Aorta (tissue), 5 donors: ENCODE results near the gene CLEC16A. TPM values are rescaled to one million over a fixed set of nuclear protein-coding genes. Genes with fewer than 3 reads are reported as not detected.

Source experiments
- ATAC-seq: fragments of 200-7000 bp; cut with Tn5 transposase; one replicate; pipeline ENCODE4 v1.9.1; 2022; ENCODE audit warnings: moderate library complexity; ENCODE audit not compliant: low FRiP score
- DNase-seq, 2 donors: peaks; one replicate each; pipeline ENCODE4 v3.0.0-alpha.2; 2020
- H3K27ac ChIP-seq, 2 donors: one replicate each; pipeline ENCODE4 v1.5.1; 2013; ENCODE audit warnings: low read length in 2 of 2, mild to moderate bottlenecking in 2 of 2, moderate library complexity in 2 of 2, control low read depth in 1 of 2, inconsistent platforms in 1 of 2, low read depth in 1 of 2
- H3K27me3 ChIP-seq, 2 donors: one replicate each; pipeline ENCODE4 v1.6.1; 2013; ENCODE audit warnings: control low read depth in 1 of 2, low read length in 1 of 2, mild to moderate bottlenecking in 1 of 2, moderate library complexity in 1 of 2; ENCODE audit not compliant: insufficient read depth in 2 of 2, control insufficient read depth in 1 of 2
- H3K36me3 ChIP-seq, 2 donors: one replicate each; pipeline ENCODE4 v1.6.1; 2013; ENCODE audit warnings: control low read depth in 1 of 2, low read length in 1 of 2, mild to moderate bottlenecking in 1 of 2; ENCODE audit not compliant: insufficient read depth in 2 of 2, control insufficient read depth in 1 of 2
- H3K4me1 ChIP-seq, 2 donors: one replicate each; pipeline ENCODE4 v1.6.1; 2013; ENCODE audit warnings: low read length in 2 of 2, control low read depth in 1 of 2, mild to moderate bottlenecking in 1 of 2, moderate library complexity in 1 of 2; ENCODE audit not compliant: insufficient read depth in 2 of 2, control insufficient read depth in 1 of 2
- H3K4me3 ChIP-seq, 2 donors: one replicate each; pipeline ENCODE4 v1.5.1; 2013; ENCODE audit warnings: low read length in 2 of 2, control low read depth in 1 of 2, mild to moderate bottlenecking in 1 of 2
- H3K9me3 ChIP-seq: one replicate; pipeline ENCODE4 v1.6.1; 2013; ENCODE audit warnings: mild to moderate bottlenecking, low read length; ENCODE audit not compliant: control insufficient read depth
- WGBS, 2 donors: extraction: QIAGEN DNeasy Blood & Tissue Kit; methylation state at CpG; one replicate each; pipeline ENCODE4 v1.1.7; 2013; 5-methylcytosine and 5-hydroxymethylcytosine counted together
- intact Hi-C, 2 donors: fragments of 100-400 bp; cut with DNase I; formaldehyde crosslinking; loops; one replicate each; pipeline versions ENCODE4 v1.14.2 to v1.15.0; 2022
- polyA plus RNA-seq, 2 donors: library from polyadenylated mRNA; stranded (reverse); fragments of 200-250 nt; gene quantifications; one replicate each; pipeline ENCODE4 v1.2.3, GENCODE V29; 2013
- total RNA-seq, 2 donors: library from RNA; stranded (reverse); fragmentation: NEBNext Ultra II Directional; extraction: Animal tissue kit (Norgen Biotek cat#: 25700); gene quantifications; one replicate each; pipeline ENCODE4 v1.2.1, GENCODE V29; 2021
- donor health status: healthy with polysubstance abuse.
- donor health status: Bipolar disorder and iron deficiency.
- donor health status: DM: no; HTN: no; CAD: no.
- donor health status: DM: no; HTN: no; CAD: no.
- donor health status: DM: yes; HTN: yes; CAD: no.

CLEC16A gene
- total and polyA plus RNA-seq, 4 donors, result 5.9 to 28.8 (median 19.0) TPM

DNA sequence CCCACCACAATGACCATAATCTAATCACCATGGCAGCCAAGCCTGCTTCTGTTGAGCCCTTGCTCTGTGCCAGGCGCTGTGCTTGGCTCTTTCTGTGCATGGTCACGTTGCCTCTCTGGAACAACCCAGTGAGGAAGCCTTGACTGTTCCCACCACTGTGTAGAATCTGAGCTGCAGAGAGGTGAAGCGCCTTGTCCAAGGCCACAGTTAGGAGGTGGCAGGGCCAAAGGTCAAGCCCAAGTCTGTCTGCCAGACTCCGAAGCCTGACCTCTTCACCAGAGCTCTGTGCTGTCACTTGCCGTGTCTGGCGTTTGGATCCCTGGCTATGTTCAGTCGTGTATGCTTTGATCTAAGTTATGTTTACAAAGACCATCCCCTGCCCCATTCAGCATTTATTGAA lies 10.5 kb downstream of the CLEC16A start:
- H3K4me3 ChIP-seq, result no peak overlapping the region
- no peaks in the 10 kb centered on the region for H3K36me3 ChIP-seq
- no peak overlapping the region for H3K27ac ChIP-seq
- no peaks in the 10 kb centered on the region for H3K4me1 ChIP-seq
- H3K27me3 ChIP-seq, result no peaks in the 10 kb centered on the region
- DNase-seq, result no peak
- 86 to 89% methylated on average over 7 of the region's 7 CpGs for WGBS, 2 donors
- intact Hi-C loops, result no loop called here
- H3K9me3 ChIP-seq, result no peaks in the 10 kb centered on the region
- no peak for ATAC-seq

GRCh38 chr16:10957771-10958482 lies 13.6 kb downstream of the CLEC16A start:
- H3K9me3 ChIP-seq, result no peaks in the 10 kb centered on the region
- intact Hi-C loops, result no loop called here
- no peak overlapping the region for H3K27ac ChIP-seq
- no peak overlapping the region for H3K4me3 ChIP-seq
- no peaks in the 10 kb centered on the region for H3K36me3 ChIP-seq
- ATAC-seq (no peak), DNase-seq (no peak)
- WGBS, 2 donors, result 82 to 84% methylated on average over 6 of the region's 6 CpGs
- no peaks in the 10 kb centered on the region for H3K4me1 ChIP-seq
- H3K27me3 ChIP-seq, result no peaks in the 10 kb centered on the region

- Histone ChIP-seq H3K36me3 (no peaks in the 10 kb centered on the region), H3K4me3 (no peak overlapping the region), H3K4me1 (no peaks in the 10 kb centered on the region), H3K27me3 (no peaks in the 10 kb centered on the region), H3K9me3 (no peaks in the 10 kb centered on the region), H3K27ac (no peak overlapping the region)
- ATAC-seq, result no peak
- DNase-seq, result no peak
- intact Hi-C loops, result no loop called here
- WGBS, 2 donors, result 91 to 92% methylated on average over 5 of the region's 5 CpGs
Measured at GRCh38 chr16:10959161-10959560, 14.8 kb downstream of the CLEC16A start.

DNA sequence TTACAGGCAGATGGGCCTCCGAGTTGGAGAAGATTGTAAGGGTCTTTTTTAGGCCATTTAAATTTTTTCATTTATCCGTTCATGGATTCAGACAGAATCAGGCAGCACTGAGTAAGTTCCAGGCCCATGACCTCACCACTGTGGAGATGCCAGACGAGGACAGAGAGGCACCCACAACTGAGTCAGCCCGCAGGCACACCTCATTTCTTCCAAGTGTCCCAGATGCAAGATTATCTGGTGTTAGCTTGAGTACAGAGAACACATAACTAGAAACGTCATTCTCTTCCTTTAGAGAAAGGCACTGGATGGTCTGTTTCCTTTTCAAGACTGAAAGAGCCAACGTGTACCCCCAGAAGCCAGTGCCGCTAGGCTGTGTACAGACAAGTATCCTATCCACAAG lies 16.9 kb downstream of the CLEC16A start:
- H3K4me3 ChIP-seq, result no peak overlapping the region

DNA sequence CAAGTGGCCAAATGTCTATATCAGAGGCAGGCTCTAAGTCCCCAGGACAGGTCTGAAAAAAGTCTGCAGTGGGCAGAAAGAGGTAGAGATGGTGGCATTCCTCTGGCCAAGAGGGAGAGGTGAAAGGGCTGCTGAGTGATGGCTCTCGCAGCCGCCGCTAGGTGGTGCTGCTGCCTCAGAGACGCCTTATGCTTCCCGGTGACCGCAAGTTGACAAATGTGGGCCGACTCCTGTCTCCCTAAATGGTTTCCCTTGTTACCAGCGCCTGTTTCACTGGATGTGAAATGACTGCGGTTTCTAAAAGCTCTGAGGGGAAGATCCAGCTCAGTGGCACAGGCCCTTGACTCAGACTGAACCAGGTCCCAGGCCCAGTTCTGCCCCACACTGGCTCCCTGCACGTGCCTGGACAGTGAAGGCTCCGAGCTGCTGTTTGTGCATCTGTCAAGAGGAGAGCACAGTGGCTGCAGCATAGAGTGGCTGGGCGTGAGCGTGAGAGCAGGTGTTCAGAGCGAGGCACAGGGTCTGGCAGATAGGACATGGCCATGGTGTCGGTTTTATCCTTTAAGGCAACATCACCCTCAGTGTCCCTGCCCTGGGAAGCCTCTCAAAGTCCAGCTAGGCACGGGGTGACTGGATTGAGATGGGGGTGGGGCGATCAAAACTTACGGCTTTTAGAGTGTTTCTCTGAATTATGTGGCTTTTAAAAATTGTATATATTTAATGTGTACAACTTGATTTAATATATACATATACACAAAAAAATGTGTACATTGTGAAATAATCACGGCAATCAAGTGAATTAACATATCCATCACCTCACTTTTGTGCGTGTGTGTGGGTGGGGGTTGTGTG lies 19.9 kb downstream of the CLEC16A start:
- WGBS, 2 donors, result 23 to 24% methylated on average over 20 of the region's 20 CpGs
- no peaks in the 10 kb centered on the region for H3K27me3 ChIP-seq
- intact Hi-C loops, result no loop called here
- no peaks in the 10 kb centered on the region for H3K36me3 ChIP-seq
- H3K4me1 ChIP-seq, result no peaks in the 10 kb centered on the region
- H3K27ac ChIP-seq, result no peak overlapping the region
- H3K9me3 ChIP-seq, result no peaks in the 10 kb centered on the region
- DNase-seq, result peak; percentile 89 to 96
- H3K4me3 ChIP-seq, result no peak overlapping the region
- ATAC-seq, result peak; percentile 92

More for the DNA sequence above, 16.9 kb downstream of the CLEC16A start:
- Histone ChIP-seq H3K27ac (peak overlapping the region; percentile 69 to 77), H3K36me3 (no peaks in the 10 kb centered on the region), H3K9me3 (no peaks in the 10 kb centered on the region), H3K4me1 (no peaks in the 10 kb centered on the region), H3K27me3 (no peaks in the 10 kb centered on the region)
- WGBS, 2 donors, result 14 to 21% methylated on average over 7 of the region's 7 CpGs
- ATAC-seq, result no peak
- DNase-seq, result peak; percentile 73 to 90
- intact Hi-C loops, result no loop called here

DNA sequence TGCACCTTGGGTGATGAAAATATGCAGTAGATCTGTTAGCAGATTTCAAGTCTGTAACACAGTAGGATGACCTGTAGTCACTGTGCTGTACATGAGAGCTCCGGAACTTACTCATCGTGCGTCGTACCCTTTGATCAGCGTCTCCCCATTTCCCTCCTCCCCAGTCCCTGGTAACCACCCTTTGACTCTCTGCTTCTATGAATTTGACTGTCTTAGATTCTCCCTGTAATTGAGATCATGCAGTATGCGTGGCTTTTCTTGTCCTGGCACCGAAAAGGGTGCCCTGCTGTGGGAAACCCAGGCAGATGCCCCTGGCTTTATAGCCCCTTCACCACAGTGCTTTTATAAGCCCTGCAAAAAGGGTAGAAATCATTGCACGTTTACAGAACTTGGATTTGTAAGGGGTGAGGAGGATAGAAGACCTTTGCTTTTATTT lies 20.5 kb downstream of the CLEC16A start:
- intact Hi-C loops, result loop anchor here in 1 of 2 donors (5.0 kb wide), 1 partner anchor 432 kb away; no protein-coding TSS in a partner anchor
- H3K27ac ChIP-seq, result no peak overlapping the region

DNA sequence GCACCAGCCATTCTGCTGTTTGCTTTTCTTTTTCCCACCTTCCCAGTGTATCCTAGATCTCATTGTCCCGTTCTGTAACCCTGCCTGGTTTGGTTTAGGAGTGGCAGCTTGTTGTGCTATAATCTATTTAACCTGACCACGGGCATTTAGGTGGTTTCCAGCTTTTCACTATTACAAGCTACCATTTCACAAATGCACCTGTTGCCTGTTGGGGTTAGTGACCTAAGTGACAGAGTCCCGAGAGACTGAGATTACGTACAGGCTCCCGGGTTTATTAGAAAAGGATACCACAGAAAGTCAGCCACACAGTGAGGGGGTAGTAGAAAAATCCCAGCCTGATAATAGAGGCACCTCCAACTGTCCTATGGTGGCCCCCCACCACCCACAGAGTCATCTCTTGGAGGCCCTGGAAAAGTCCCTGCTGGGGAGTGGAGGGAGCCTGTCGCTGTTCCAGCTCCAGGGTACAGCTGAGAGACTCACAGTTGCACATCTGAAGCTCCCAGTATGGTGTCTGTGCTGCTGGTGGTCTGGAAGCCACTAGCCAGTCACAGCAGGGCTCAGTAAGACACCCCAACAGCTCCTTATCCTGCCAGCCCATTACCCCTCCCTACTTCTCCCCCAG lies 21.2 kb downstream of the CLEC16A start:
- intact Hi-C loops, result loop anchor here in 1 of 2 donors (5.0 kb wide), 1 partner anchor 432 kb away; no protein-coding TSS in a partner anchor

More for the DNA sequence above, 20.5 kb downstream of the CLEC16A start:
- no peaks in the 10 kb centered on the region for H3K4me1 ChIP-seq
- DNase-seq (no peak), ATAC-seq (no peak)
- WGBS, 2 donors, result 92 to 95% methylated on average over 8 of the region's 8 CpGs
- no peaks in the 10 kb centered on the region for H3K36me3 ChIP-seq
- no peak overlapping the region for H3K4me3 ChIP-seq
- H3K9me3 ChIP-seq, result no peaks in the 10 kb centered on the region
- no peaks in the 10 kb centered on the region for H3K27me3 ChIP-seq

DNA sequence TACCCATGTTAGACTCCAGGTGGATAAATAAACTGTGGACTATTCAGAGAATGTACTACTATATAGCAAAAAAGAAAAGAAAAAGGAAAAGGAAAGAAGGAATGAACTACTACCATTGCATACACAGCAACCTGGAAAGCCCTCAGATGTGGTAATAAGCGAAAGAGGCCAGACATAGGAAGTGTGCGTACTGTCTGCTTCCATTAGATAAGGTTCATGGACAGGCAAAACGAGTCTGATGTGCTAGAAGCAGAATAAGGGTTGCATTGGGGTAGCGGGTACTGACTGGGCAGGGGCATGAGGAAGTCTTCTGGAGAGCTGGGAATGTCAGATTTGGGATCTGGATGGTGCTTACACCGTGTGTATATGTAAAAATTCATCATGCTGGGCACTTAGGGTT lies 21.8 kb downstream of the CLEC16A start:
- Histone ChIP-seq H3K9me3 (no peaks in the 10 kb centered on the region), H3K27me3 (no peaks in the 10 kb centered on the region), H3K27ac (no peak overlapping the region), H3K4me1 (no peaks in the 10 kb centered on the region), H3K4me3 (no peak overlapping the region), H3K36me3 (peaks cover 0 to under 1% of the 10 kb centered on the region in 2 donors)
- 89 to 97% methylated on average over 5 of the region's 5 CpGs for WGBS, 2 donors
- DNase-seq (no peak), ATAC-seq (no peak)
- intact Hi-C loops, result loop anchor here in 1 of 2 donors (5.0 kb wide), 1 partner anchor 431 kb away; no protein-coding TSS in a partner anchor

More for the DNA sequence above, 21.2 kb downstream of the CLEC16A start:
- Histone ChIP-seq H3K4me1 (no peaks in the 10 kb centered on the region), H3K4me3 (no peak overlapping the region), H3K9me3 (no peaks in the 10 kb centered on the region), H3K36me3 (no peaks in the 10 kb centered on the region), H3K27ac (no peak overlapping the region), H3K27me3 (no peaks in the 10 kb centered on the region)
- DNase-seq, result no peak
- ATAC-seq, result no peak
- 86 to 91% methylated on average over 6 of the region's 6 CpGs for WGBS, 2 donors
